A549 treated with RU486 at 1 μM for 4 hours (cell line): Measurements from ENCODE around the gene TCTN2. TPM values are rescaled to one million over a fixed set of nuclear protein-coding genes. Genes with fewer than 3 reads are reported as not detected.

Experiments
- total RNA-seq: library from RNA; stranded (reverse); fragments of 200-300 nt; extraction: Qiagen RNA extraction; gene quantifications from 5 replicates; pipeline ENCODE4 v1.2.3, GENCODE V29; 2022; ENCODE audit warnings: low read depth

Gene TCTN2
- total RNA-seq: 11.5 to 14.5 TPM (median 12.9 TPM) in 5 replicates

GRCh38 chr12:123670882-123671728 is at the start of gene TCTN2:
TCTN2 (plus strand) TSS chr12:123671113; CDS start chr12:123671241, 128 bp downstream.

DNA sequence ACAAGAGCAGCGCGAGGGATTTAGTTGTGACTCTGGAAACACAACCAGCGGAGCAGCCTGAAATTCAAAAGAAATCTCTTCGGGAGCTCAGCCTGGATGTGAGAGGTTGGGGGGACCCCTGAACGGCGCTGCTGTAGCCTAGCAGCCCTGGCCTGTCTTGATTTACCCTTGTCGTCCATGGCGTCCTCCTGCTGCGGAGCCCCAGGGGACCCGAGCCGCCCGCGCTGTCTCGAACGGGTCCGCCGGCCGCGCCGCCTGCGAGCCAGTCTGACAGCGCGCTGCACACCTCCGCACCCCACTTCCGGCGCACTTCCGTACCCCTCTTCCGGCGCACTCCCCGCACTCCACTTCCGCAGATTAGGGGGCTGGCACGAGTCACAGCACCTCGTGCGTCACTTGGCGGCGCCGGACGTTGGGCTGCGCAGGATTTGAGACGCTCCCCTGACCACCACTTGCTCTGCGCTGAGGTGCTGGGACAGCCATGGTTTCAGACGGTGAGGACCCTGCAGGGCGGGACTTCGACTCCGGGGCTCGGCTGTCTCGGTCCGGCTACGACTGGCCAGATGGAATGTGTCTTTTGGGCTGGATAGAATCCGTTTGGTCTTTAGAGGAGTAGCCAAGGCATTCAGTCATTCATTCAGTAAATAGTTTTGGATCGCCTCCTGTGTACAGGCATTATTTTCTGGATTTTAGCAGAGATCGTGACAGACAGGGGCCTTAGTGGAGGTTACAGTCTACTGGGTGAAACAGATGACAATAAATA is 37.4 kb upstream of the TCTN2 start, which contains the start of the genes EIF2B1 and GTF2H3:
Gene EIF2B1, minus strand, starts transcription at position 308 of the 763 bp plus-strand sequence. Its CDS starts 129 bp downstream, at position 179.
Gene GTF2H3, plus strand, starts transcription at position 451 of the 763 bp plus-strand sequence. Its CDS starts 31 bp downstream, at position 482.

Other genes starting within 250 kb of the TCTN2 start
- 1.5 to 1.7 TPM (median 1.7 TPM) in 5 replicates for gene RILPL2, start 234.4 kb upstream of the TCTN2 start, total RNA-seq
- 19.1 to 23.0 TPM (median 19.7 TPM) in 5 replicates for gene SNRNP35, start 213.0 kb upstream of the TCTN2 start, total RNA-seq
- 8.6 to 14.3 TPM (median 14.2 TPM) in 5 replicates for gene RILPL1, start 137.4 kb upstream of the TCTN2 start, total RNA-seq
- gene TMED2, start 86.6 kb upstream of the TCTN2 start, total RNA-seq: 158 to 198 TPM (median 188 TPM) in 5 replicates
- 28.9 to 35.1 TPM (median 32.5 TPM) in 5 replicates for gene DDX55, start 69.0 kb upstream of the TCTN2 start, total RNA-seq
- gene EIF2B1, start 37.4 kb upstream of the TCTN2 start, total RNA-seq: 31.7 to 36.2 TPM (median 34.1 TPM) in 5 replicates
- 19.1 to 40.4 TPM (median 27.0 TPM) in 5 replicates for gene GTF2H3, start 37.3 kb upstream of the TCTN2 start, total RNA-seq
- 18.5 to 25.5 TPM (median 22.4 TPM) in 5 replicates for gene ATP6V0A2, start 41.2 kb downstream of the TCTN2 start, total RNA-seq
- gene DNAH10, start 91.2 kb downstream of the TCTN2 start, total RNA-seq: 0.17 to 0.35 TPM (median 0.21 TPM) in 5 replicates